Cerebellar nuclear complex (tissue), 1 donor: ENCODE measurements around the gene MAP3K9.

Experiments
- DNase-seq, 2 experiments: peaks; one replicate each; lab custom pipeline; 2025; lab: John Stamatoyannopoulos, UW

The MAP3K9 gene

DNA sequence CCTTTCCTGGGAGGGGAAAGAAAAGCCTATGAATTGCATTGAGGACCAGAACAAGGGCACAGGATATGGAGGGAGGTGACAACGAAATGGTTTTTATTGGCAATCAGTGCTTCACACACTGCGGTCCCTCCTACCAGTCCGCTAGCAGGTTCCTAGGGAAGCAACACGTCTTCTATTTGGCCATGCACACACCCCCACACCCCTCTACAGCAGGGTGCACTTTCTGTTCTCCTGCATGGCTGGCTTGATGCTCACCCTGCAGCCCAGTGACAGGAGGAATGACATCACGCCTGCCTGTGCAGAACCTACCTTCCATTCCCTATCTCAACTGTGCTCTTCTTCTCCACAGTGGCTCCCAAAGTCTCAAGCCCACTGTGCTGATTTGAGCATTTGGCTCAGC is 109.7 kb downstream of the MAP3K9 start:
- no peak for DNase-seq

DNA sequence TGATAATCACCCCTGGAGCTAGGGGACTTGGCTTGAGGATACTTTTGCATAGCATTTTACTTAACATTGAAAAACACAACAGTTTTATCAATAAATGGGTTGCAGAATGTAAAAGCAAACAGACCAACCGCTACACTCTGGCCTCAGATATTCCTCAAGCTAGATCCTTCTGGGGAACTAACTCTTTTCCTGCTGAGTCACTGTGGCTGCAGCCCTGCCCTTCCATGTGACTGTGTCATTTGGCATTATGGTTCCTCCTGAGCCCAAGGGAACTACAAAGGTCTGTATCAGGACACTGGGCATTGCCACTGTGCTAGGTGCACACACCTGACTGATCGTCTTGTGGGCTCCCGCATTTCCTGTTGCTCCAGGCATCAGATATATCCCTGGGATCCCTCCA is 111.0 kb downstream of the MAP3K9 start:
- no peak for DNase-seq

DNA sequence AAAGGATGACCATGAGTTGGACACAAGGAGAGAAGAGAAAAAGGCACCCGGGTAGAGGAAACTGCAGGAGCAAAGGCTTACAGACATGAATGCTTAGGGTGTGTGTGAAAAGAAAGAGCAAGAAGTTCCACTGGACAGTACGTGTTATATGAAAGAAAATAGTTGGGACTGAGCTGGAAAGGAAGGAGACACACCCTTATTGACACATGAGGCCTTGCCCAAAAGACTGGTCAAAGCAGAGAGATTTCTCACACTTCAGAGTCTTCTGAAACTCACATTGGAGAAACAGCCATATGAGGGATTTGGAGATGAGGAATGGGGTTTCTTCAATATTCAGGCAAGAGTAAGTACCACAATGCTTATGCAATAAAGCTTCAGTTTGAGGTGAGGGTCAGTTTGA is 111.6 kb downstream of the MAP3K9 start:
- no peak for DNase-seq

DNA sequence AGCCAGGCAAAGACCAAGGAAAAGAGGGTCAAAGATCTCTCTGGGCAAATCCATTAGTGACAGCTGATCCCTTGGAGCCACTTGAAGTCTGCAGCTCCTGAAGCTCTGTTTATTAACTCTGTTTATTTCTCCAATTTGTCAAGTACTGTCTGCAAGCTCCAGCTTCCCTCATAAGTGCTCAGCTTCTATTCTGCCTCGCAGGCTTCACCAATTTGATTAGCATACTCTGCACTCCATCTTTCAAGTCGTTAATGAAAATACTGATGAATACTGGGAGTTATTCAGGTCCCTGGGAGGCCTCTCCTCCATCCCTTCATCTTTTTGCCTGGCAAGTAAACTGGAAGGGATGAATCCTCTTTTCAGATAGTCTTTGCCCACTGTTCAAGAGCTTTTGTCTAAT is 113.3 kb downstream of the MAP3K9 start:
- no peak for DNase-seq

DNA sequence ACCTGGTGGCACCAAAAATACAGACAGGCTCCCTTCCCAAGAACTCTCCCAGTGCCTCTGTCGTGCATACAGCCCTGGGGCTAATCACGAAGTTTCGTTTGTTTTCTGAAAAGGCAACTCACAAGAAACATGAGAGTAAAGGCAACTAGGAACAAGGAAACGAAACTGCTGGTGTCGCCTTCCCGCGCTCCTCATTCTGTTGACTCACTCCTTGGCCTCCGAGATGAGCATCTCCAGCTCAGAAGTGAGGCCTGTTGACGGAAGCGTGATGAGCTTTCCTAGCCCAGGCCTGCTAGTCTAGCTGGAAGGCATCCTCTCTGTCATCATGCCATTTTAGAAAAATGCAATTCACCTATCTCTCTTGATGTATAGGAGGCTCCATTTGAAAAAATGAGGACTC is 117.1 kb downstream of the MAP3K9 start:
- DNase-seq, result no peak

DNA sequence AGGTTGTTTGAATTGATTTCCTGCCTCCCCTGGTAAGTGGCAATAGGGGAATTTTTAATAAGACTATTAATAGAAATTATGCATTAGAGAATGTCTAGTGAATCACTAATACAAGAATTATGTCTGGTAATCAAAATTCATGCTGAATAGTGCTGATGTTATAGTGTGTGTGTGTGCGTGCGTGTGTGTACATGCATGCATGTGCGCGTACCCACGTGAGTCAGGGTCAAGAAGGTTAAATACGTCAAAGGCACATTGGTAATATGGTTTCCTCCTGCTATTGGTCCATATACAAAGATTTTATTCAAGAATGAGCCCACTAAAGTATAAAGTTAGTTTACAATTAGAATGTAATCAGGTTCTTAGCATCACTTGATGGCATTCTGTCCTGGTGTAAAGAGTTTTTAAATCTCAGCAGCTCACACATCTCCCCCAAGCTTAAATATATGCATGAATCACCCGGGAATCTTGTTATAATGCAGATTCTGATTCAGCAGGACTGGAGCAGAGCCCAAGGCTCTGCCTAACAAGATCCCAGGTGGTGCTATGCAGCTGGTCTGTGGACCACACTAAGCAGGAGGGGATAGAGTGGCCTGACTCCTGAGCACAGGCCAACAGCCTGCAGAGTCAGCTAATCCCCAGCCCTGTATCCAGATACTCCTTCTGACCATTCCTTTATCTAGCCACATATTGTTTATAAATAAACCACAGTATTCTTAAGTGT is 123.7 kb downstream of the MAP3K9 start:
- no peak for DNase-seq

DNA sequence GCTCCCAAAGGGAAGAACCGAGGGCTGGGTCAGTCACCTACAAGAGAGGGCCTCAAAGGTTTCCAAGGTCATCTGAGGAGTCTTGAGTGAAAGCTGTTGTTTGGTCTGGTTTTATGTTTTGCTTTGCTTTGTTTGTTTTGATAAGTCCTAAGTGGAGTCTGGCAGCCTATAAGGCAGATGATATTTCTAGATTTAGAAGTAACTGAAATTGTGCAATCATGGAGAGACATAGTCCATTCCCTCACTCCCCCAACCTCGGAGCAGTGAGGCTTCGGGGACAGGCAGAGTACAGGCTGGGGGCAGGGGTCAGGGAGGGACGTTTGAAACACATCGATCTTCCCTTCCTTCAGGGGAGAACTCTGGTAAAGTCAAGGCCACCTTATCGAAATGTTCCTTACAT is 125.3 kb downstream of the MAP3K9 start:
- no peak for DNase-seq

DNA sequence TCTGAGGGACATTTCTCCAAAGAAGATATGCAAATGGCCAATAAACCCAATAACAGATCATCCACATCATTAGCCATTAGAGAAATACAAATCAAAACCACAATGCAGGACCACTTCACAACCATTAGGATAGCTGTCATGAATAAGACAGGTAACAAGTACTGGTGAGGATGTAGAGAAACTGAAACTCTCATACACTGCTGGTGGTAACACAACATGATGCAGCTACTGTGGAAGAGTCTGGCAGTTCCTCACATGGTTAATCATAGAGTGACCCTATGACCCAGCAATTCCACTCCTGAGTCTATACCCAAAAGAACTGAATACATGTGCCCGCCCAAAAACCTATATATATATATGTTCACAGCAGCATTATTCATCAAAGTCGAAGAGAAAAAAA is 128.6 kb downstream of the MAP3K9 start:
- DNase-seq, result no peak

DNA sequence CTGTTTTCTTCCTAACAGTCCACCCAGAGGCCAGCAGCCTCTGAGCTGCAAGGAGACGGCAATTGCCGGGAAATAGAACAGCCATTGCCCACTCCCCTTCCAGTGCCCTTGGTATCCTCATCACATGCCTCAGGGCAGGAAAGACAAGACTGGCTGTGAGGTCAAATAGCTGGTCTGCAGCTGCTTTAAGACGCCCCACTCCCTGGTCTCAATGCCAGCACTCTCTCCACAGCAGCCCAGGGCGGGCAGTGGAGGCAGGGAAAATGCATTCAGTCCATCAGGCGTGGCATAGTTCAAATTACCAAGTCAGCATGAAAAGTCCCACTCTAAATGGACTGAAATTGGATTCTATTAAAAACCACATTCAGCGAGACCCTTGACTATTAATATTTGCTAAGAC is 132.0 kb downstream of the MAP3K9 start:
- no peak for DNase-seq
